Omental fat pad (tissue), 4 donors: ENCODE measurements around the gene CCKAR. TPM values are rescaled to one million over a fixed set of nuclear protein-coding genes. Genes with fewer than 3 reads are reported as not detected.

Experiments
- ATAC-seq: fragments of 150-250 bp; one replicate; pipeline ENCODE4 v1.9.1; 2016; ENCODE audit warnings: mild to moderate bottlenecking, moderate library complexity; ENCODE audit not compliant: low FRiP score
- DNase-seq: peaks from one replicate; pipeline ENCODE4 v3.0.0-alpha.2; 2019; ENCODE audit warnings: low spot score
- total RNA-seq, 4 donors: library from RNA; depleted of rRNA; stranded (reverse); fragments of >200 nt; gene quantifications; one replicate each; pipeline ENCODE4 v1.1.0, GENCODE V29; 2016
- TF ChIP-seq, protein P1 (sequence below), 3 donors: fragments of 450-650 bp; IDR thresholded peaks; one replicate each; pipeline ENCODE4 v1.5.1; 2016 to 2017; ENCODE audit warnings: antibody characterized with exemption in 3 of 3, mild to moderate bottlenecking in 3 of 3, moderate library complexity in 2 of 3

The CCKAR gene
- total RNA-seq, 4 donors from 2014 or later: not detected

DNA sequence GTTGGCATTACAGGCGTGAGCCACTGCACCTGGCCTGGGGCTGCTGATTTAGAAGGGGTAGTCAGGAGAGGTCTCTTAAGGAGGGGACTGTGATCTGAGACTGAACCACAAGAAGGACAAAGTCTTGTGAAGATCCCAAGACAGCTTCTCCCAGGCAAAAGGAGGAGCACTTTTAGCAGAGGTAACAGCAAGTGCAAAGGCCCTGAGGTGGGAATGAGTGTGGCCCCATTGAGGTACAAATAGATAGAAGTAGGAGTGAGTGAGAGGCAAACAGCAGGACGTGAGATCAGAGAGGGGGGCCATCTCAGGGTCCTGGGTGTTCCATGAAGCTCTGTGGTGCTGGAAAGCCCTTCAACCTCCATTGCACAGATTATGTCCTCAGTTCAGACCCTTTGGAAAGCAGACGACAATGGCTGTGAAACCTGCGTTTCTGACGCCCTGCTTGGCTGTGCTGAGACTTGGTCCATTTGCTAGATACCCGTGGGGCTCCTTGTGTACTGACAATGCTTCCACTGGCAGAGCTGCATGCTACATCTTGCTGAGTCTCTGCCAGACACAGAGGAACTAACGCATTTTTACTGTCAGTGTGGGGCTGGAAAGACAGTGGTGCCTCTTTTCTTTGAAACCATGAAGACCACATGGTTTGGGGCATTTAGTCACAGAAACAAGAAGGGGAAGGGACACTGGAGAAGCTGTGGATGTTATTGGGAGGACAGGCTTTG is 1.3 kb upstream of the CCKAR start:
- ATAC-seq (no peak), DNase-seq (no peak)
- TF ChIP-seq, protein P1, sequence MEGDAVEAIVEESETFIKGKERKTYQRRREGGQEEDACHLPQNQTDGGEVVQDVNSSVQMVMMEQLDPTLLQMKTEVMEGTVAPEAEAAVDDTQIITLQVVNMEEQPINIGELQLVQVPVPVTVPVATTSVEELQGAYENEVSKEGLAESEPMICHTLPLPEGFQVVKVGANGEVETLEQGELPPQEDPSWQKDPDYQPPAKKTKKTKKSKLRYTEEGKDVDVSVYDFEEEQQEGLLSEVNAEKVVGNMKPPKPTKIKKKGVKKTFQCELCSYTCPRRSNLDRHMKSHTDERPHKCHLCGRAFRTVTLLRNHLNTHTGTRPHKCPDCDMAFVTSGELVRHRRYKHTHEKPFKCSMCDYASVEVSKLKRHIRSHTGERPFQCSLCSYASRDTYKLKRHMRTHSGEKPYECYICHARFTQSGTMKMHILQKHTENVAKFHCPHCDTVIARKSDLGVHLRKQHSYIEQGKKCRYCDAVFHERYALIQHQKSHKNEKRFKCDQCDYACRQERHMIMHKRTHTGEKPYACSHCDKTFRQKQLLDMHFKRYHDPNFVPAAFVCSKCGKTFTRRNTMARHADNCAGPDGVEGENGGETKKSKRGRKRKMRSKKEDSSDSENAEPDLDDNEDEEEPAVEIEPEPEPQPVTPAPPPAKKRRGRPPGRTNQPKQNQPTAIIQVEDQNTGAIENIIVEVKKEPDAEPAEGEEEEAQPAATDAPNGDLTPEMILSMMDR (IDR thresholded peaks at IDR 0.05): no peak

DNA sequence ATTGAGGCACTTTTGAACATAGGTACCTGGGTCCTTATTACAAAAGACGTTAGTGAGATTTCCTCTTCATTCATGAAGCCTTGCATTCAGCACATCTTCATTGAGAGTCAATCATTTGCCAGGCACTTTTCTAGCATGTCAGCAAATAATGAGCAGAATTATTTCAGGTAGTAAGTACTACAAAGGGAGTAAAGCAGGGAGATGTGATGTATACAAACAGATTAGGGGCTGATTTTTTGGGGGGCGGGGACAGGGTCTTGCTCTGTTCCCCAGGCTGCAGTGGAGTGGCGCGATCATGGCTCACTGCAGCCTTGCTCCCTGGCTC is 638 bp upstream of the CCKAR start:
- no peak for ATAC-seq
- TF ChIP-seq, protein P1 (IDR thresholded peaks at IDR 0.05): no peak
- no peak for DNase-seq

DNA sequence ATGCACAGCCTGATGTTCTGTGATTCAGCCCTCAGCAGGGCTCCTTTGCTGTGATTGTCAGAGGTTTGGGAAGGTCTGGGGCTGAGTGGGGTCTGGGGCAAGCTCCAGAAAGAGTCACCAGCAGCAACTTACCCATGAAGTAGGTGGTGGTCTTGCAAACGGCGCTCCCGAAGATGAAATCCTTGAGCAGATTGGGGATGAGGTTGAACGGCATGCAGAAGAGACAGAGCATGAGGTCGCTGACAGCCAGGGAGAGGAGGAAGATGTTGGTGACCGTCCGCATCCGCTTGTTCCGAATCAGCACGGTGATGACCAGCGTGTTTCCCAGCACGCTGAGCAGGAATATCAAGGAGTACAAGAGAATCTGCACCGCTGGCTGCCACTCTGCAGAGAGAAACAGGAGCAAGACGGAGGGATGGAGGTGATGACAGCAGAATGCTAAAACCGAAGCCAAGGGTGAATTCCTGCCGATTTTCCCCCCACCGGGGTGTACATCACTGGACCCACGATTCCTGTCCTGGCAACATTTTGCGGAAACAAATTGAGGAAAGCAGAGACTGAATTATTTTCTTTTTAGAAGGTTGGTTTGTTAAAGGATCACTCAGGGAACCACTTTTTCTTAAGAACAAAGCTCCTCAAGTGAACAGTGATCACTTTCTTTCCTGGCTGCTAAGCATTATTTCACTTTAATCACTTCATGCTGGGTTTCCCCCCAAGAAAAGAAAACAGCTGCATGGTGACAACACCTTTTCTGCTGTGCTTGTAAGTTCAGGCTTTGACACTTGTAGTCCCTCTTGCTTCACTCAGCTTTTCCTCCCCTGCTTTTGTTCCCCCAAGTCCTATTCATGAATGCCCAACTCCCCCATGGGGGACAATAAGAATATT is 941 bp downstream of the CCKAR start:
- ATAC-seq: no peak
- no peak for DNase-seq
- TF ChIP-seq, protein P1 (IDR thresholded peaks at IDR 0.05): no peak

DNA sequence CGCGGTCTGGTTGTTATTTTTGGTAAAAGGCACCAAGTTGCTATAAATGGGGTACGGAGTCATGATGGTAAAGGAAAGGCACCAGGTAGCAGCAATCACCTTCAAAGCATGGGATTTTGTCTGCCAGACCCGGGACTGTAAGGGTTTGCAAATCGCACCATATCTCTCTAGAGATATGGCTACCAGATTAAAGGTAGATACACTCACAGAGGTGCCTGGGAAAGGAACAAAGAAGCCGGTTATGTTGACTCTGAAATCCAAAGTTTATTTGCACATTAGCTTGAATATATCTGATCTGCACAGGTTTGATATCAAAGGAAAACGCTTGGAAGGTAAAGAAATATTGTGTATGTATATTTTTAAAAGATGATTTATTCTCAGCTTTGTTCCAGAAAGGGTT is 4.6 kb downstream of the CCKAR start:
- ATAC-seq (no peak), DNase-seq (no peak)
- TF ChIP-seq, protein P1 (IDR thresholded peaks at IDR 0.05): no peak

- TF ChIP-seq, protein P1 (IDR thresholded peaks at IDR 0.05): no peak
- DNase-seq (no peak), ATAC-seq (peak; percentile 12)
Observed at GRCh38 chr4:26484516-26484915, 5.8 kb downstream of the CCKAR start.

DNA sequence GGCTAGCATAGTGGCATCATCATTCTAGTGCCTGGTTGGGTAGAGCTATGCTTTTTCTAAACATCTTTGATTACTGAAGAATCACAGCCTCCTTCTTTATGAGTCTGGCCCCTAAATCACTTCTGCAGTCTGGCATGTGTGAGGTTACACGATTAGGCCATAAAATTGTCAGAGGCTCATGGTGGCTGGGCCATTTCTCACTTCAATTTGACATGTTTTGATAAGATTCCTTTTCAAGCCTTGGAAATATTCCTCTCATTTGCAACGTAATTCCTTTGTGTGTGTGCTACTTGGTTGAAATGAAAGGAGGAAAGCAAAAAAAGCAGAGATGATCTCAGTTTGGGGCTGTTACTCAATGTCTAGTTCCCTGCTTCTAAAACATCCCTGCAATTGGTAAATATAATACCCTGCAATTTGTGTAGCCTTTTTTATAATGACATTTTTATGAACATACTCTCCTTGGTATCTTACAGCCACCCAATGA is 6.2 kb downstream of the CCKAR start:
- DNase-seq: no peak
- TF ChIP-seq, protein P1 (IDR thresholded peaks at IDR 0.05): no peak

More for the DNA sequence above, 6.2 kb downstream of the CCKAR start:
- ATAC-seq: peak; percentile 49
